ENCODE data around the gene TRIP12. TPM values are rescaled to one million over a fixed set of nuclear protein-coding genes. Genes with fewer than 3 reads are reported as not detected.

Gene TRIP12
- total RNA-seq, 4 donors from 2014 or later: 156 to 182 (median 168) TPM

- H3K4me3 ChIP-seq: no peak overlapping the region
- intact Hi-C loops (cut with DNase I): loop anchor here (10.0 kb wide), 1 partner anchor 129 kb away; no protein-coding TSS in a partner anchor
- H3K27ac ChIP-seq (replicated peaks in 1 of 4): no peak overlapping the region
- peaks cover 0 to 11% (median 2%) of the 10 kb centered on the region in 4 donors for H3K36me3 ChIP-seq
- H3K9me3 ChIP-seq: no peaks in the 10 kb centered on the region
- whole genome bisulfite sequencing: 81% methylated on average over 2 of the region's 2 CpGs
- DNase-seq (ENCODE audit: extremely low spot score): no peak
- TF ChIP-seq POLR2A (IDR thresholded peaks at IDR 0.05; ENCODE audit: low read depth): no peak
- TF ChIP-seq POLR2AphosphoS5 (IDR thresholded peaks at IDR 0.05): no peak
- no peak for TF ChIP-seq CTCF (IDR thresholded peaks at IDR 0.05)
- TF ChIP-seq EP300 (IDR thresholded peaks at IDR 0.05): no peak
- no peaks in the 10 kb centered on the region for H3K27me3 ChIP-seq
- peaks cover 42 to 88% (median 75%) of the 10 kb centered on the region in 4 donors for H3K4me1 ChIP-seq
Observed at GRCh38 chr2:229914171-229914570, 7.6 kb downstream of the TRIP12 start.

GRCh38 chr2:229910832-229911412, 10.9 kb downstream of the TRIP12 start:
- TF ChIP-seq EP300 (IDR thresholded peaks at IDR 0.05) (no peak), CTCF (IDR thresholded peaks at IDR 0.05) (peak in 2 of 3 experiments; percentile 9 to 32), POLR2A (IDR thresholded peaks at IDR 0.05; ENCODE audit: low read depth) (no peak), POLR2AphosphoS5 (IDR thresholded peaks at IDR 0.05) (no peak)
- Histone ChIP-seq H3K27ac (replicated peaks in 1 of 4) (no peak overlapping the region), H3K4me3 (no peak overlapping the region), H3K4me1 (peaks cover 40 to 69% (median 64%) of the 10 kb centered on the region in 4 donors), H3K9me3 (no peaks in the 10 kb centered on the region), H3K27me3 (no peaks in the 10 kb centered on the region), H3K36me3 (peaks cover 3 to 19% (median 10%) of the 10 kb centered on the region in 4 donors)
- 54% methylated on average over 1 of the region's 1 CpG for WGBS
- DNase-seq (ENCODE audit: extremely low spot score): no peak
- intact Hi-C loops (cut with DNase I): loop anchor here (10.0 kb wide), 1 partner anchor 126 kb away; no protein-coding TSS in a partner anchor

- WGBS: 78% methylated on average over 1 of the region's 1 CpG
- Histone ChIP-seq H3K4me1 (peaks cover 40 to 67% (median 58%) of the 10 kb centered on the region in 4 donors), H3K27ac (replicated peaks in 1 of 4) (no peak overlapping the region), H3K36me3 (peaks cover 3 to 17% (median 10%) of the 10 kb centered on the region in 4 donors), H3K4me3 (no peak overlapping the region), H3K9me3 (no peaks in the 10 kb centered on the region), H3K27me3 (no peaks in the 10 kb centered on the region)
- intact Hi-C loops (cut with DNase I): loop anchor here (10.0 kb wide), 1 partner anchor 125 kb away; no protein-coding TSS in a partner anchor
- TF ChIP-seq POLR2AphosphoS5 (IDR thresholded peaks at IDR 0.05) (no peak), POLR2A (IDR thresholded peaks at IDR 0.05; ENCODE audit: low read depth) (no peak), CTCF (IDR thresholded peaks at IDR 0.05) (no peak), EP300 (IDR thresholded peaks at IDR 0.05) (no peak)
- DNase-seq (ENCODE audit: extremely low spot score): no peak
Observed at GRCh38 chr2:229910147-229910831, 11.5 kb downstream of the TRIP12 start.

GRCh38 chr2:229909090-229909489, 12.7 kb downstream of the TRIP12 start:
- DNase-seq (ENCODE audit: extremely low spot score): no peak
- Histone ChIP-seq H3K9me3 (no peaks in the 10 kb centered on the region), H3K27ac (replicated peaks in 1 of 4) (no peak overlapping the region), H3K4me1 (peaks cover 30 to 58% (median 46%) of the 10 kb centered on the region in 4 donors), H3K36me3 (peaks cover 3 to 18% (median 10%) of the 10 kb centered on the region in 4 donors), H3K27me3 (no peaks in the 10 kb centered on the region), H3K4me3 (no peak overlapping the region)
- 83% methylated on average over 2 of the region's 2 CpGs for WGBS
- intact Hi-C loops (cut with DNase I): no loop called here
- TF ChIP-seq CTCF (IDR thresholded peaks at IDR 0.05) (no peak), POLR2A (IDR thresholded peaks at IDR 0.05; ENCODE audit: low read depth) (no peak), EP300 (IDR thresholded peaks at IDR 0.05) (no peak), POLR2AphosphoS5 (IDR thresholded peaks at IDR 0.05) (no peak)

Measured in esophagus muscularis mucosa (tissue), 4 donors.